ENCODE measurements around the gene PHF12.

Gene PHF12

DNA sequence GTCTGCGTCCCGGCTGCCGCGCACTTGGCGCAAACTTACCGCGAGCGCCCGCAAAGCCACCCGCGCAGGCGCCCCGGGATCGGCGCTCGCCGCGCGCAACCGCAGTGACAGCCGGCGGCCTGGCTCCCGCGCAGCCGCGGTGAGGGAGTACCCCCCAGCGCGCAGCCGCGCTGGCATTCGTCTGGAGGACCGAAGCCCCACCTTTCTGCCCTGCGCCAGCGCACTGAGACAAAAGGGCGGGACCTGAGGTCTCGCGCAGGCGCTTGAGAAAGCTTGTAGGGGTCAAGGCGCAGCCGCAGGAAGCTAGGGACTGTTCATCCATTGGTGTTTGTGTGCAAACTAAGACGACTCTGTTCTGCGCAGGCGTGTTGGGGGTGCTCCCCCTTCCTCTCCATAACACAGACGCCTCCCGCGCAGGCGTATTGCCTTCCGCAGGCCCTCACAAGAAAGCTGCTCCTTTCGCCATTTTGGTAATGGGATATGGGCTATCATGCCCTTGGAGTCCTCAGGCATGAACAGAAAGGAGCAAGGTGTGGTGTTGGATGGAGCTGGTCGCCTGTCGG is at the start of gene PHF12:
Gene PHF12, minus strand, starts transcription at position 91 of the 563 bp plus-strand sequence. CDS start 558 bp downstream, outside the sequence.
- peak; percentile 100 for DNase-seq

DNA sequence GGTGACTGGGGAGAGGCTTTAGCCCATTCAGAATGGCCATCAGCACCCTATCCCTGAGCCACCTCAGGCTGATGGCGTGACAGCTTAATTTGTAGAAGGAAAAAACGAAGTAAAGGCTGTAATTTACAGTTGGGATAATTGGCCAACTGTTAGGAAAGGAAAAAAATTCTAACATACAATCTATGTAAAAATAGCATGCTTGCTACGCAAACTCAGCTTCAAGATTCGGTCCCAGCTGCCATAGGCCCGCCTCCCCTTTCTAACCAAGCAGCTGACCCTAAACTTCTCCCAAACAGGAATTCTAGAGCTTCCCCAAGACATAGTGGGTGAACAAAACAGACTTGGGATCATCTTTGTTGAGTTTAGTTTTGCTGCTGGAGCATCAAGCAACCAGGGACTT is 49.7 kb upstream of the PHF12 start:
- DNase-seq: no peak

DNA sequence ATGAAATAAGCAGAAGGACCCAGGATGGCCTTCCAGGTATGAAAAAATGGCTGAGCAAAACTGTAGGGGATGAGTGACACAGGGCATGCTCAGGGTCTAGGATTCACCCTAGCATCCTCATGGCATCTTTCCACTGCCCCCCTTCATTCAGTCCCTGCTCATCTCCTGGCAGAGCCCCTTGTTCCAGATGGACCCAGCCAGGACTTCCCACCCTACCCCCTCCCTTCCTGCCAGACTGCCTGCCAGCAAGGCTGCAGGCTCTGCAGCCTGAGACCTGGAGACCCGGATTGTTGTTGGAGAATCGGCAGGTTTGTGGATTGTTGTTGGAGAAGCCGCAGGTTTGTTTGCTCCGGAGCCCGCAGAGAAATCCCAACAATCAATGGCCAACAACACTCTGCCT is 47.9 kb upstream of the PHF12 start:
- DNase-seq: no peak

DNA sequence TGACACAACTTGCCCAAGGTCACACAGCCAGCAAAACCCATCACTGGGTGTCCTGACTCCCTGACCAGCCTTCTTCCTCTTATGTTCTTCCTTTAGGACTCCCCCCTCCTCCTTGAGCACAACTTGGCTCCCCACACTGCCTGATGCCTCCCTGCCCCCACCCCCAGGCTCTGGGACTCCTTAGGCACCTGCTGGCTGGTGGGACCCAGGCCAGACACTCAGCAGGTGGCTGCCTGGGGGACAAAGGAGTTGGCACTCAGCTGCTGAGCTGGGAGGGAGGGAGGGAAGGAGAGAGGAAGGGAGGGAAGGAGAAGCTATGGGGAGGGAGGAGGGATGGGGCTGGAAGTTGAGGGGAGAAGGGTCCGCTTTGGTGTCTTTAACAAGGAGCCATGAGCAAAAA is 46.5 kb upstream of the PHF12 start:
- no peak for DNase-seq

DNA sequence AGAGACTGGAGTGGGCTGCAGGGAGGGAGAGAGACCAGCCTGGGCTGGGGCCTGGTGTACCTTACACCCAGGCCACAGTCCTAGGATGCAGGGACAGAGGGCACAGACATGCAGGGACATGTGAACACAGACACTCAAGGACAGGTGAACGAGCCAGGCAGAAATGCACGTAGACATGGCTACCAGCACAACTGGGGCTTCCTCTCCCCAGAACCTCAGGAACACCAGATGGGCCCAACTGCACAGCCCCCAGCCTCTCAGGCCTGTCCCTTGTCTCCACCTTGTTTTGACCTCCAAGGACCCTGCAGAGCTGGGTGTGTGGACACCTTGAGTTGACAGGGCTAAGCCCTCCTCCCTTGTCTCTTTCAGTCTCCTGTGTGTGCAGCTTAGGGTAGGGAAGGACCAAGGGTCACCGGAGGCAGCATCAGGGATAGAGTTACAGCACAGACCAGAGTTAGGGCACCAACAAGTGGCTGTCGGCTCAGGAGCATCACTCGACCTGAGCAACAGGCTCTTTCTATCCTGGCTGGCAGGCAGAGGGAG is 45.3 kb upstream of the PHF12 start:
- DNase-seq: no peak

DNA sequence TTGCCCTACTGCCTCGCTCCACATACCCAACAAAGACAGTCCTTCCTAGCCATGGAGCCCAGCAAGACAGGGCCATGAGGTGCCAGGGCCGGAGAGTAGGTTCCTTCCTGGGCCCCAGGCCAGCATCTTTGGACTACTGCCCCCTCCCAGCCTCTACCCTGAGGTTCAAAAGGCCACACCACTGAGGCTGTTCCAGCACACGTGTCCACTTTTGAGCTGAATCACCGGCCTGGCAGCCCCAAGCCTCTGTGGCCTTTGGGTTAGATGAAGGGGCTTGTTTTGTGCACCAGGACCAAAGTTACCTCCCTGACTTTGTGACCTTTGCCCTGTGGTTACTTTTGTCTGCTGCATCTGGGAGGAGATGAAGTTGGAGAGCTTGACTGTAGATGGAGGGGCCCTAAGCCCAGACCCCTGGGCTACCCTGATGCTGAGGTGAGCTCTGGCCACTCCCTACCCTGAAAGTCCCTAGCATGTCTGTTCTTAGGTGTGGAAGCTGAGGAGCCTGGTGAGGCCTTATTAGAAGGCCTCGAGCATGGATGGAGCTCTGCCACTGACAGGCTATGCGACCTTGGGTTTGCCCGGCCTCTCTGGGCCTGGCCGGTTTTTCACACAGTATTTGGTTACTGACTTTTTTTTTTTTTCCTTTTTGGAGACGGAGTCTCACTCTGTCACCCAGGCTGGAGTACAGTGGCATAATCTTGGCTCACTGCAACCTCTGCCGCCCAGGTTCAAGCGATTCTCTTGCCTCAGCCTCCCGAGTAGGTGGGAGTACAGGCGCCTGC is 42.5 kb upstream of the PHF12 start:
- DNase-seq: no peak

DNA sequence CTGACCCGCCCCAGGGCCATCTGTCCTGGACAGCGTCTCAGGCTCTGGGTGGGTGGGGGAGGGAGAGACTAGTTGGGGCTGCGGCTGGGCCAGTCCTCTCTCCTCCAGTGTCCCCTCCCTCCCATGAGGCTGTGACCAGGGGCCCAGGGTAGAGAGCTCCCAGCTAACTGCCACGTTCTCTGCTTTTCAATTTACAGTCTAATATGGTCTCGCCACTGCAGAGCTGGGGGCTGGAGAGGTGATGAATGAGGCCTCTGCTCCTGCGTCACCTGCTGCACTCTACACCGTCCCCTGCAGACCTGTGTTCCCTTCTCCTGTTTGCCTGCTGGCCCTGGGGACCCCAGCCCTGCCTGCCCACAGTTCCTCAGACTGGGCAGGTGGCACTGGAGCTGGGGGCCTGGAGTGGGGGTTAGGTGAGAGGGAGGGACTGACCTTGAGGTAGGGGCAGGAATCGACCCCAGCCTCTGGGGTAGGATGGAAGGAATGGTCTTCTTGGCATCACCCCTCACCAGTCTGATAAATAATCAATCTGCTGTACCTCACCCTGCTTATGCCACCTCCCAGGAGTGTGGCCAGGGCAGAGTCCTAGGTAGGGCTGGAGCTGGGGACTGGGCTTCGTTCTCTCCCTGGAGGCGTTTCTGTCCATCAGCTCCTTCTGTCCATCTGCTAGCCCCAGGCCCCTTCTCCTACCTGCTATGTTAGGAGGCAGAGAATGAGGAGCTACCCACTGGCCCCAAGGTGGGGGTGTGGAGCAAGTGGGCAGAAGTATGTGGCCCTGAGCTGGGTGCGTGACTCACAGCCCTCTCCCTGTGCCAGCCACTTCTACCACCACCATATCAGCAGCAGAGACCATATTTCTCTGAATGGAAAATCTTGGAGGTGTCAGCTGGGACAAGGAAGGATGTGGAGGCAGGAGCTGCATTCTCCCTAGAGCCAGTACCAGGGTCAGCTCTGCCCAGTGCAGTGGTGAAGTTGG is 41.6 kb upstream of the PHF12 start:
- no peak for DNase-seq

DNA sequence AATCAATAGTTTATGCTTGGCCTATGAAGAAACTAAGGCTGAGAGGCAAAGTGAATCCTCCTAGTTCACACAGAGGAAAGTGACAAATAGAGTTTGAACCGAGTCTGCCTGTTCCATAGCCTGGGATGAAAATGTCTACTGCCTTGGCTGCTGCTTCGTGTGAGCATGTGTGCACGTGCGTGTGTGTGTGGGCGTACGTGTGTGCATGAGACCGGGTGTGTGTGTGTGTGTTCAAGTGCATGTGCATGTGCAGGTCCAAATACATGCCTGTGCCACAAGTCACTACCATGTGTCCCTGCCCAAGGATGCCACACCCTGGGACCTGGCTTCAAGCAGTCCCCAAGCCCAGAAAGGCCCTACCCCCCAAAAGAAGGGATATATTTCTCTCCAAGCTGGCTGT is 40.9 kb upstream of the PHF12 start:
- no peak for DNase-seq

DNA sequence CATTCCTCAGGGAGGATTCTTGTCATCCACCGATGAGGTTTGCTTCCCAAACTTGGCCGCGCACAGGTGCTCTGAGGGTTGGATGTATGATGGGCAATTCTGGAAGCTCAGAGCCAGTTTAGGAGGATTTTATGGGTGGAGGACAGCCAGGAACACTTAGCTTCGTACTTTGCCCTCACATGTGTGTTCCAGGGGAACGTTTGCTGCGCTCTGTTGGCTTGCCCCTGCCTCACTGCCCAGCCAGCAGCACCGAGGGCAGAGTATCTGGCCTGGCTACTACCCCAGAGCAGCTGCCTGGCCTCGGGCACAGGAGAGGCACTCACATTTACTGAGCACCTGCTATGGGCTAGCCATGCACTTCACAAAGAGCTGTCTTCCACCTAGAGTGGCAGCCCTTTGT is 40.5 kb upstream of the PHF12 start:
- no peak for DNase-seq

DNA sequence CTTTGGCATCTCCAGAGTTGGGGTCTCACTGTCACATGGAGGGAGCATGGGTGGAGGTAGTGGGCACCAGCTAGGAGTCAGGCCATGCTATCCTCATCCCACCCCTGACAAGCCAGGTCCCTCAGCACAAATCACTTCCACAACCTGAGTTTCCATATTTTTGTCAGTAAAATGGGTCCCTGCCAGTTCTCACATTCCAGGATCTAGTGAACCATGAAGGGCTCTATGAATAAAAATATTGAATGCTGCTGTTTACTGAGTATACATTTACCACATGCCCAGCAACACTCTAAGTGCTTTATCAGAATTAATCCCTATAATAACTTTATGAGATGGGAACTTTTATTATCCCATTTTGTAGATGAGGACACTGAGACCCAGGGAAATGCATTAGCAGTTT is 37.7 kb upstream of the PHF12 start:
- DNase-seq: no peak

DNA sequence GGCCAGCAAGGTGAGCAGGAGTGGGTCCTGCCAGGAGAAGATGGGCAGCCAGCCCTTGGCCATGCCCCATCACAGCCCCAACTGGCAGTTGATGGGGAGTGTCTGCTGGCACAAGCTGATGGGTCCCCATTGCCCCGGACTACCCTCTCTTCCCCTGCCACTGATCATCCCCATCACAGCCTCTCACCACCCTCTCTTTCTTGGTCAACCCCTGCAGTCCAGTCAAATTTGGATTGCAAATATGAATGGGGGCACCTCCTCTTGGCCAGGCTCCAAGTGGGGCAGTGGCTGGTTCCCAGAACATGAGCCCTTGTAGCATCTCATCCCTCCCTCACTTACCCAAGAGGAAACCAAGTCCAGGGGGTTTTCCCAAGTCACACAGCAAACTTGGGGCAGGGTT is 37.2 kb upstream of the PHF12 start:
- no peak for DNase-seq

DNA sequence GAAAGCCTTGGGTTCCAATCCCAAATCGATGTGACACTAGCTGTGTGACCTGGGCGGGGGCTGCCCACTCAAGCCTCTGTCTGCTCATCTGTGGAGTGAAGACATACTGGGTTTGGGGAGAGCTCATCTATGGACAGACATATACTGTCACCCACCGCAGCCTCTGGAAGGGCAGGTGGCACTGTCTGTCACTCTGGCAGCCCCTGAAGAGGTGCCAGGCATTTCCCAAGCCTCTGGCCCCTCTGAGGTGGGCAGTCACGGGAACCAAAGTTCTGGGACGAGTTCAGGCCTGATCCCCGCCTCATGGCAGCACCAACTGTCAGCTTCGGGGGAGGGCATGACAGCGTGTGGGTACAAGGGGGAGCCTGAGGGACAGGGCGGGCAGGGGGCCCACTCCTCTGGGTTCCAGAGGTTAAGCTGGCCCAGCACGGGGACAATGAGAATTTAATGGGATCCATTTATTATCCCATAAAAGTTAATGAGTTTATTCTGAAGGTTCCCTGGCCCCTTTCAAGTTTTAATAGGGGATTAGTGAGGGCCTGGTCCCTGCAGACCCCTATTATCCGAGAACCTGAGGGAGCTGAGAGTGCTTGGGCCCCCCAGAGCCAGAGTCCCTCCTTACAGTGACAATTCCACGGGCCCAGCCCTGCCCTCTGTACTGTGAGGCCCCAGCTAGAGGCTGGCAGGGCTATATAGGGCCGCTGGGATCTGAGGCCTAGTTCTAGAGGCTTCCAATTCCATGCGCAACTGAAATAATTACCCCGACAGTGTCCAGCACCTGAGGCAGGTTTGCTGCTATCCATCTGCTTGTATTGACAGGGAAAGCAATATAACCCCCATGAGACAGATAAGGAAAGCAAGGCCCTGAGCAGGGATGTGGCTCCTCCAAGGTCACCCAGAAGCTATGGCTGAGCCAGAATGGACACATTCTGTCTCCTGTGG is 35.7 kb upstream of the PHF12 start:
- no peak for DNase-seq

DNA sequence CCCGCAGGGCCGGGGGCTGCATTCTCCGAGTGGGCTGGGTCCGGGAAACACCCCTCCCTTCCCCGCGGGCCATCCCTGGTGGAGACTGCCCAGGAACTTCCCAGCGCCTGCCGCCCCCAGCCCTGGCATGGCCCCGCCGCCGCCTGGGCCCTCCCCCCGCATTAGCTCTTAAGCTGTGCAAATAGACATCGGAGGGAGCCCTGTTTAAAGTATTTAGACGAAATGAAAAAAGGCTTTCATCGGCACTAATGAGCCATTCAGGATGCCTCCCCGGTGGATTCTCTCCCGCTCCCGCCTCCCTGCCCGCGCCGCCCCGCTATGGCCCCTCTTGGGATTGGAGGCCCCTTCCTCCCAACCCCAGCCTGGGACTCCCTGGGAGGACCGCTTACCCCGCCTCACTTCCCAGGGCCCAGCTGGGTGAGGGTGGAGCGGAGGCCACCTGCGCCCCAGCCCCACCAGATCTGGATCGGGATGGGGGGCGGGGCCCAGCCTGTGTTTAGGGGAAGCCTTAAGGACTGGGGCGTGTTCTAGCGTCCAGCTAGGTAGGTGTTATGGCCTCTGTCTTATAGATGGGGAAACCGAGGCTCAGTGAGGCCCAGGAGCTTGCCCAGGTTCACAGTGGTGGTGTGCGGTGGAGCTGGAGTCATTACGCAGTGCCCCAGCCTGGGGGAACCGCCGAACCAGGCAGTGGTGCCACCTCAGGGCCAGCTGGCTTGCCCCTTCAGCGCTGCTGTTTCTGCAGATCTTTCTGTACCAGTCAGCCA is 34.8 kb upstream of the PHF12 start:
- no peak for DNase-seq

DNA sequence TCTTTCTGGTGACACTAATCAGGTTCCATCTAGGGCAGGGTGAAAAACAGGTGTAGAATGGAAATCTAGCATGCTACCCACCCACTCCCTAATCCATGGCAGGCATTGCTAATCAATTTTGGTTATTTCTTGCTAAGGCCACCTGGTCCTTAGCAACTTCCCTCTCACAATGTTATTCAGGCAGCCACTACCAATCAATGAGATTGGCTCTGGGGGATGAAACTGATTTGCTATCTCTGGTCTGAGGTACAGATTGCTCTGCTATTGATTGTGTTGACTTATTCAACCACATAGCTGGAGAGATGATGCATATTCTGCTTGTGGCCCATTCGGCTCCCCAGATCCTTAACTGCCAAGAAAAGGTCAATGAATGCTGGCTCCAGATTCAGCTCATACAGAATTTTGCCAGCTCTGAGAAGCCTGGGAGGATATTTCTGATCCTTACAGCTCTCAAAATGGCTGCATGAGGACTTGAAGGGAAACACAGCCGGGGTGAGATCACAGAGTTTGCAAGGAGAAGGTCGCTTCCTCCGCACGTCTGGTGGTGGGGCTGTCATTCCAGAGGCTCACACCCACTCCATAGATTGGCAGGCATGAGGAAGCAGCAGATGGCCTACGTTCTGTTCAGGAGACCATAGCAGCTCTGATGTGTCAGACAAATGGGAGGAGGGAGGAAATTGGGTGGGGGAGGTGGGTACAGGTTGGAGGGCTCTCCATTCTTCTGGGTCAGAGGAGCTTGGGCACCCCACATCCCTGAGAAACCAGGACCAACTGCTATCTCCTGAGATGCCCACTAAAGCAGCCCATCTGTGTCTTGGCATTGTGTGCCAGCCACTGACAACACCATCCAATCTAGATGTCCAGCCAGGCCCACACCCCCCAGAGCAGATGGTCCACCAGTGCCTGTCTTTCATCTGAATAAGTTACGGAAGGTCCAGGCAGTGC is 32.2 kb upstream of the PHF12 start:
- no peak for DNase-seq

DNA sequence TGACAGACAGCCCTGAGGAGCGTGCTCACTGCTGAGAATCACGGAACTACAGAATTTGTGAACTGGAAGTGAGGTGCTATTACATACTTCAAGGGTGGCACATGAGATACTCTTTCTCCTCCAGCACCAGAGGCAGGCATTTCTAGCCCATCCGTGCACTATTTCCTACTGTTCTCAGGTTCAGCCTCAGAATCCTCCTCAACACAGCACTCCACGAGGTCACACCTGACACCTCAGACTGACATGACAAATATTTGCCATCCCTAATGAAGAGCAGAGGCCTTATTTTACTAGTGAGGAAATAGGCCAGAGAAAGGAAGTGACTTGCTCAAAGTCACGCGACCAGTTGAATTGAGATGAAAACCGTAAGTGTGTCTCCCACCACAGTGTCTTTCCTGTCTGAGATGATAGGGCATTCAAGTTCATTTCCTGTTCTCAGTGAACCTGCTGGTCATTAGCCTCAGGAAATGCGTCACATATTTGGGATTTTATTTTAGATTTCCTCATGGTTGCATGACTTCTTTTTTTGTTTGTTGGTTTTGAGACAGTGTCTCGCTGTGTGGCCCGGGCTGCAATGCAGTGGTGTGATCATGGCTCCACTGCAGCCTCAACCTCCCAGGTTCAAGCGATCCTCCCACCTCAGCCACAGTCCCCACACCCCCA is 30.9 kb upstream of the PHF12 start:
- peak; percentile 18 for DNase-seq

DNA sequence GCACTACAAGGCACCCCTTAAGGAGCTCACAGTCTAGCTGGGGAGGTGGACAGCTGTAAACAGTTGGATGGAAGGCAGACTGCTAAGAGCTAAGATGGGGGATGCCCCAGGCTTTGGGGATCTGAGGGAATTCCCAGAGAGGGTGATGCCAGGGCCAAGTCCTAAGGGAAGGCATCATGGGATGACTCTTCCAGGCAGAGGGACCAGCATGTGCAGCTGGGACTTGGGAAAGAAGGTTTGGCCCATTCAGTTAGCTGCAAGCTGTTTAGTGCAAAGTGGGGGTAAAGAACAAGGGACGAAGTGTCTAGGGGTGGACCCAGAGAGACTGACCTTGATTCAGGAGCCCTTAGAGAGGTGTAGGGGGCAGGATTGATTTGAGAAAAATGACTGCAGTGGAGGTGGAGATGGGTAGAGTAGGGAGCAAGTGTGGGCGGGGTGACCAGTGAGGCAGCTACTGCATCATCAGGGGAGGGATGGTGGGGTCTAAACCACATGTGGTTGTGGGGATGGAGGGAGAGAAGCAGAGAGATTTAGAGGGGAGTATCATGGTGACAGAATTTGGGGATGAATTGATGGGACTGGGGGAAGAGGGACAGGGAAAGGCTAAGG is 27.1 kb upstream of the PHF12 start:
- DNase-seq: no peak

DNA sequence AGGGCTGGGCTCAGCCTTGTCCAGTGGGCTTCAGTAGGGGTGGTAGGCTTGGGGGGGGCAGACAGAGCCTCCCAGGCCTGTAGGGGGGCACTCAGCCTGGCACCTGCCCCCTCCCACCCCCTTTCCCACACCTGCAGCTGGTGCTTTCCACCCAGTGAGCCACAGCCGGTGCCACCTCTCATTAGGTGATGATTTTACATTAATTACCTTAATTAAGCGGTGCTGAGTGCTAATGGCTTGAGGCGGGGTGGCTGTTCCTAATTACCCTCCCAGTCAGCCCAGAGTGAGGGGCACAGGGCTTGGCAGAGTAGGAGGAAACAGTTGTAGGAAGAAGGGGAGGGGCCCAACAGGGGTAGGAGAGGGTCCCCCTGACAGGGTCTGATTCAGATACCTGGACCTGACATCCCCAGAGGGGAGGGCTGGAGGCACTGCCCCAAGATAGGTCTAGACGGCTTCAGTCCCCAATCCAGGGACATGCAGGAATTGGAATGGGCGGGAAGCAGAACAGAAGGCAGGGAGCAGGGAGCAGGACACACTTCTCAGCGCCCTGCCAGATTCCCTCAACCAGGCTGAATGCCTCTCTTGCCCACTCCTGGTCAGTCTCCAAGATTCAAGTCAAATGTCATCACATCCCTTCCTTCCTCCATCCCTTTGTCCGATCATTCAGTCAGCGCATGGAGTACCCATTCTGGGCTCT is 26.5 kb upstream of the PHF12 start:
- no peak for DNase-seq

DNA sequence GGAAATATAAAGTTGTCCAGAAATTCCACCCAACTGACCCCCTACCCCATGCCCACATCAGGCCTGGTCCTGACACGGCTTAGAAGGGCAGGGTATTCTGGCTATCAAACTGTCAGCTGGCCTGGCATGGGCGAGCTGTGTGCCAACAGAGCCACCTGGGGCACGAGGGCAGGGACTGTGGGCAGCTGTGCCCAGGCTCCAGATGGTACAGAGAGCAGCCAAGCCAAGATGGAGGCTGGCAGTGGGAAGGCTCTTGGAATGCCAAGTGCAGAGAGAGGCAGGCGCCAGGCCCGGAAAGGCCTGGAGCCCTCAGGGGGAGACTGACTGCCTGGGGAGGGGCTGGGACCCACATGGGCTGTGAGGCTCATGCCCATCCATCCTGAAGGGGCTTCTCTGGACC is 24.3 kb upstream of the PHF12 start:
- no peak for DNase-seq

DNA sequence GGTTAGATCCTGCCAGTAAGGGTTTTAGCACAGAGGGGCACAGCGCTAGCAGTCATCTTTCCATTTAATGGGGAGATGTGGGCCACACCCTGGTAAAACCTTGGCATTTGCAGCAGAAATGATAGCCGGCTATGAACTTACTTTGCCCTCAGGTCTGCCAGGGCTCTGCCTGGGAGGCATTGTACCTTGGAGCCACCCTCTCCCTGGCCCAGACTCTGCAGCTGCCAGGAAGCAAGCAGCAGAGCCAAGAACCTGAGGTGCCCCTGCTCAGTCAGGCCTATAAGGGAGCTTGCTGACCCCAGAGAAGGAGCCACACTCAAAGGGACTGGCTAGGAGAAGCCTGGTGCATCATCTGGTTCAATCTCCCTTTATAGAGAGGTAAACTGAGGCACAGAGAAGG is 23.7 kb upstream of the PHF12 start:
- no peak for DNase-seq

All from RPMI8226 (cell line).